HG02870 (cell line): ENCODE measurements around the gene DMKN.
"Not testable (repeated sequence)": the region's sequence is repeated elsewhere in the genome, so short reads cannot be mapped to it uniquely, and the experiment has no call there.

Source experiments
- ATAC-seq: cut with Tn5 transposase; IDR thresholded peaks from one replicate; pipeline ENCODE4 v1.9.1; 2021; ENCODE audit warnings: mild to moderate bottlenecking, moderate library complexity; ENCODE audit not compliant: unreplicated experiment

DMKN gene

DNA sequence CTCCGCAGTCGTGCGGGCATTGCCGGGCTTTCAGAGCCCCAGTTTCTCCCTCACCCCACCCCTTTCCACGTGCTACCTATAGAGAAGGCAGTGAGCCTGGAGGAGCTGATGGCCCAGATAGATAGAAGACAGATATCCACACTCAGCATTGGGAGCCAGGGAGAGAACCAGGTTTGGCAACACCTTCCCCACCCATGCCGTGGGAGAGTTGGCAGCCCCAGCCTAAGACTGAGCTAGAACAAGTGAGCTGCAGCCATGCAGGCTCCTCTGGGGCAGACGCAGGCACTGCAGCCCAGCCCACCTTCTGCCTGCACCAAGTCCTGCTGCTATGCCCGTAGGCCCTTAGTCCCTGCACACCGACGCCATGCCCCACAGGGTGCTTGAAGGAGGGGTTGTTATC lies 12.8 kb downstream of the DMKN start:
- ATAC-seq = no peak

DNA sequence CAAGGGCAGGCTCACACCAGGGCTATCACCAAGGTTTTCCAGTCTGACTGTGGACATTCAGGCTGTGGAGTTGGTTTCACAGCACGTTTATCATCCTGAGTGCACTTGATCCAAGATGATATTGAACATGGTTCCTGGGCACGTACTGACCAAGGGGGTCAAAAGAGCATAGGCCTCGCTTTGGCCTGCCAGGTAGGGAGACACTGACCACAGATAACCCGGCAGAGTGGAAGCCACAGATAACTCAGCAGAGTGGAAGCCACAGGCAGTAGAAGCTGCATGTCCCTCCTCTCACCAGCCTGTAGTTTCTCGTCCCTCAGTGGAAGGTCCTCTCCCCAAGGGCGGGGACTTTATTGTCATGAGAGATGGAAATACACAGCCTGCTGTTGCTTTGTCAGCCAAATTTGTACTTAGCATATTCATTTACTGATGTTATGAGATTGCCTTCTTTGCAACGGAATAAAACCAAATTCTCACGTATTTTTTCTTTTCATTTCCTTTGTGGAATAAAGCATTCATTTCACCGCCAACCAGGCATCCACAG lies 14.4 kb downstream of the DMKN start:
- no peak for ATAC-seq

DNA sequence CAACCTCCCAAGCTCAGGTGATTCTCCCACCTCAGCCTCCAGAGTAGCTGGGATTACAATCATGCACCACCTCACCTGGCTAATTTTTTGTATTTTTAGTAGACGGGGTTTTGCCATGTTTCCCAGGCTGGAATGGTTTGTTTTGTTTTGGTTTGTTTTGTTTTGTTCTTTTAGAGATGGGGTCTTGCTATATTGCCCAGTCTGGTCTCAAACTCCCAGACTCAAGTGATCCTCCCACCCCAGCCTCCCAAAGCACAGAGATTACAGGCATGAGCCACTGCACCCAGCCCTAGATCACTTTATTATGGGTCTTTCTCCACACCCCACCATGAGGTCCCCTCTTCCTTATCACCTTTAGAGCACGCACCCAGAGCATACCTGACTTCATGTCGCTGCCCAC lies 15.2 kb downstream of the DMKN start:
- ATAC-seq = no peak

GRCh38 chr19:35497406-35497805 lies 16.0 kb downstream of the DMKN start:
- no peak for ATAC-seq

GRCh38 chr19:35495107-35496064 lies 18.1 kb downstream of the DMKN start:
- ATAC-seq = no peak

- no peak for ATAC-seq
Measured at GRCh38 chr19:35493971-35494370, 19.5 kb downstream of the DMKN start.

DNA sequence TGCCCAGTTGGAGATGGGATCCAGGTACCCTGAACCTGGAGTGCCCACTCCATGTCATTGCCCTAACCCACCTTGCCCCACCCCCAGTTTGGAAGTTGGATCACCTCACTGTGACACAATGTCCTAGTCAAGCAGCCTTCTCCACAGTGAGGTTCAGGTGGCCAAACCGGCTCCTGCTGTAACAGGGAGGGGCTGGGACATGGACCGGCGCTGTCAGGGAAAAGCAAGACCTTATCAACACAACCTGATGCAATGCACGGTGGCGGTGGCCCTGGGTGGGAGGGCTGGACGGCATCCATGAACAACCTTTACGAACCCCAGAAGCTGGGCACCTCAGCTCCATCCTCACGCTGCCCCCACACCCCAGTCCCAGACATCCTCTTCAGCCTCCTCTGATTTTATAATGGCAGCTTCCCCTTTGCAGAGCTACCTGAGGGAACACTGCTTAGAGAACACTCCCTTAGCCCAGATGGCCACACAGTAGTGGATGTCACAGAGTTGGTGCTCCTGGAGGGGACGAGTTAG lies 21.6 kb downstream of the DMKN start:
- no peak for ATAC-seq

GRCh38 chr19:35490364-35490763 lies 23.1 kb downstream of the DMKN start, which contains the start of gene KRTDAP:
KRTDAP (minus strand) TSS chr19:35490464; CDS start chr19:35490442, 22 bp downstream.
- ATAC-seq = no peak

DNA sequence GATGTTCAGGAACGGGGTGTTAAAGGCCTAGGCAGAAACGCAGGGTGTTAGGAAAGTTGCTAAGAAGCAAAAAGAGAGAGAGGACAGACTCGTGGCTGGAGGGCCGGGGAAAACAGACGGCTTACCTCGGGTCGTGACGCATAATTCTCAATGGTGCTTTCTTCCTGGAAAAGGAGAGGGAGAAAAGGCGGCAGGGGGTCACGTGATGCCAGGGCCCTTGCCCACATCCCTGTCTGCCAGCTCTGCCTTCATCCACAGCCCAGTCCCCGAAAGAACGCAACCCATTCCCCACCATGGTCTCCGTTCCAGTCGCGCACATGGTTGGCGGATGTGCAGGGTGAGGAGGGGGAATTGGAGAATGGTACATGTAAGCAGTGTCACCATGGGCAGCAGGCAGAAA lies 24.8 kb downstream of the DMKN start:
- ATAC-seq = no peak

GRCh38 chr19:35487656-35488182 lies 25.7 kb downstream of the DMKN start:
- no peak for ATAC-seq

- ATAC-seq = no peak
Measured at GRCh38 chr19:35486268-35486708, 27.2 kb downstream of the DMKN start.

GRCh38 chr19:35484252-35485036 lies 29.0 kb downstream of the DMKN start:
- ATAC-seq = no peak

DNA sequence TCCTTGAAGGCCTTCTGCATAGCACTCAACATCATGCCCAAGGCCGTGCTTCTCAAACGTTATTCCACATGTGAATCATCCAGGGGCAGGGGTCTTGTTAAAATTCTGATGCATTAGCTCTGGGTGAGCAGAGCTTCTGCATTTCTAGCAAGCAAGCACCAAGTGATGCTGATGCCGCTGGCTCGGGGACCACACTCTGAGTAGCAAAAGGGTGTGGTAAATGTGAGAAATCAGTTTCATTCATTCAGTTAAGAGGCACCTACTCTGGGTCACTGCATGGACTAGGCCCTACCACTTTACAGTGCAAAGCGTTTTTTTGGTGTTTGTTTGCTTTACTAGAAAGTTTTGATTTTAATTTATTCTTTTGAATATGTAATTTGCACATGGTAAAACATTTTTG lies 30.4 kb downstream of the DMKN start:
- ATAC-seq = no peak

DNA sequence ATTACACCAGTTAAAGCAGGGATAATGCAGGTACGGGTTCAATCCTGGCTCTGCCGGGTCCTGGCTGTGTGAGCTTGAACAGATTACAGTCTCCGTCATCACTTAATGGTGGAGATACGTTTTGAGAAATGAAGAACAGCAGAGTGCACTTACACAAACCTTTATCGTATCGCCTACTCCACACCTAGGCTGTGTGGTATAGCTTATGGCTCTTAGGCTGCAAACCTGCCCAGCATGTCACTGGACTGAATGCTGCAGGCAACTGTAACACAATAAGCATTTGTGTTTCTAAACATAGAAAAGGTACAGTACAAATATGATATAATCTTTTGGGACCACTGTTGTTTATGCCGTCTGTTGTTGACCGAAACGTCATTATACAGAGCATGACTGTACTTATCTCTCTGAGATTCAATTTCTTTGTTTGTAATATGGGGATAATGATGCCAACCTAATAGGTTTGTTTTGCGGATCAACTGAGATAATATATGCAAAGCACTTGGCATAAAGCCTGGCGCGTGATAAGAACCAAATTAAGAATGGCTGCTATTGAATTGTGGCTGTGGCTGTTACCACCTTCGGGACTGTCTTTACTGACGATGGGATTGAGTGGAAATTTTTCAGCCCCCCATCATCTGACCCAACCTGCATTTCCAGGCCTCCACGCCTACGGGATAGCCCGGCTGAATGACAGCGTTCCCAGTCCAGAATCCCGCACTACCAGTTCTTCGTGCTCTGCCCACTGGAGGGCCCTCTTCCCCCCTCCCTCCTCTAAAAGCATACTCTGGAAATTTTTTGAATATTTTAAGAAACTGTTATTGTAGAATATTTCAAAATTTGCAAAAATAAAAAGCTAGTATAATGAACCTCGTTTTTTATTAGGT lies 34.4 kb downstream of the DMKN start:
- no peak for ATAC-seq

DNA sequence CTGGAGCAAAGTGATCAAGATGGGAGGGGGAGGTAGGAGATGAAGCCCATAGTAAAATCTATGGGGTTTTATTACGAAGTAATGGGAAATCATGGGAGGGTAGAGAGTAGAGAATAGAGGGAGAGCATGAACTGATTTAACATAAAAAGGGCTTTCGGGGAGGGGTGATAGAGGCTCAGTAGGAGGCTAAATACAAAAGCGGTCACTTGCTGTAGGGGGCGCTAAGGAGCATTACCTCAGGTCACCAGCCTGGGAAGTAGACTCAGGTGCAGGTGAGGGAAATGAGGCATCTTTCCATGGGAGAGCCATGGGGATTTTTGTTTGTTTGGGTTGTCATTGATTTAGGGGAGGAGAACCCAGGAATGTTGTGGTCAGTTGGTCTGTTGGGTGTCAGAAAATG lies 37.3 kb downstream of the DMKN start:
- ATAC-seq = no peak

- not testable (repeated sequence) for ATAC-seq
Measured at GRCh38 chr19:35474594-35474993, 38.9 kb downstream of the DMKN start.

DNA sequence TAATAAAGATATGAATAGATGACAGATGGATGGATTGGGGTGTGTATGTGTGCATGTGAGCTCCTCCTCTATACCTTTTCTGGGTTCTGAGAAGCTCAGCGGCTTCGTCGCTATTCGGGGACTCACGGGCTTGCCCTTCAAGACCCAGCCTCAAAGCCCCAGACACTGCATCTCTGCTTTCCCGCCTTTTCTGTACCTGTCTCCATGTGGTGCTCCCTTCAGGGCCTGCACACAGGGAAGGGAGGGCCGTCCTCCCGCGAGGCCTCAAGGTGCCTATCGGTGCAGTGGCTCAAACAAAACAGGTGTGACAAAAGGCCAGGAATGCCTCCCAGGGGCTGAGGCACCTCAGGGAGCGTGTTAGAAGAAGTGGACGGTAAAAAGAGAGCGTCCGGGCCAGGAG lies 39.3 kb downstream of the DMKN start:
- ATAC-seq = no peak

DNA sequence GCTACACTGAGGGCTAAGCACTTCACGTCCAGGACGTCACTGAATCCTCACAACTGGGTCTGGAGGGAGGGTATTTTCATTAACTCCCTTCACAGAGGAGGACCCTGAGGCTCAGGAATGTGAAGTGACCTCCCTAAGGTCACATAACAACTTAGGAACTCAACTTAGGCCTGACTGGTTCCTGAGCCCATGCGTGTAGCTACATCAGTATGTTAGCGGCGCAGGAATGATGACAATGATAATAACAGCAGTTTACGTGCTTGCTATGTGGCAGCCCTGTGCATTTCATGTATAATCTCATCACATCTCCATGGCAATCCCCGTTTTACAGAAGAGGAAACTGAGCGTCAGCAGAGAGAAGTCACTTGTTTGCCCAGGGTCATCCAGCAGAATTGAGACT lies 41.5 kb downstream of the DMKN start:
- ATAC-seq = no peak

- not testable (repeated sequence) for ATAC-seq
Measured at GRCh38 chr19:35471075-35471474, 42.4 kb downstream of the DMKN start.

DNA sequence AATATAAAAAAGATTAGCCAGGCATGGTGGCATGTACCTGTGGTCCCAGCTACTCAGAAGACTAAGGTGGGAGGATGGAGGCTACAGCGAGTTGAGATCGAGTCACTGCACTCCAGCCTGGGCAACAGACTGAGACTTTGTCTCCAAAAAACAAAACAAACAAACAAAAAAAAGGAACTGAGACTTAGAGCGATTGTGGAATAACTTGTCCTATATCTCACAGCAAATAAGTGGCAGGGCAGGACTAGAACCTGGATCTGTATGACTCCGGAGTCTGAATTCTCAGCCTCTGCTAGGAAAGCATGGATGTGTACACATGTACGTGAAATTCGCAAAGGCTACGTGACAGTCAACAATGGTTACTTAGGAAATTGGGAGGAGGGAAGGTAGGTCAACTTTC lies 43.3 kb downstream of the DMKN start:
- ATAC-seq = no peak
